ENCODE data around the gene COG7. TPM values are rescaled to one million over a fixed set of nuclear protein-coding genes. Genes with fewer than 3 reads are reported as not detected.
"Not testable (repeated sequence)": the region's sequence is repeated elsewhere in the genome, so short reads cannot be mapped to it uniquely, and the experiment has no call there.

The COG7 gene
- total RNA-seq, 3 donors from 2014 or later, result 25.4 to 40.5 (median 32.6) TPM

GRCh38 chr16:23394141-23394831 is 58.7 kb downstream of the COG7 start:
- intact Hi-C loops (cut with DNase I, micrococcal nuclease), result no loop called here
- no peaks in the 10 kb centered on the region for H3K36me3 ChIP-seq (ENCODE audit: low read depth)
- H3K9me3 ChIP-seq, result no peaks in the 10 kb centered on the region
- peaks cover 5% of the 10 kb centered on the region for H3K4me1 ChIP-seq (ENCODE audit: low read depth)
- DNase-seq (no peak), ATAC-seq (no peak)
- H3K4me3 ChIP-seq, result no peak overlapping the region
- TF ChIP-seq, protein P1, sequence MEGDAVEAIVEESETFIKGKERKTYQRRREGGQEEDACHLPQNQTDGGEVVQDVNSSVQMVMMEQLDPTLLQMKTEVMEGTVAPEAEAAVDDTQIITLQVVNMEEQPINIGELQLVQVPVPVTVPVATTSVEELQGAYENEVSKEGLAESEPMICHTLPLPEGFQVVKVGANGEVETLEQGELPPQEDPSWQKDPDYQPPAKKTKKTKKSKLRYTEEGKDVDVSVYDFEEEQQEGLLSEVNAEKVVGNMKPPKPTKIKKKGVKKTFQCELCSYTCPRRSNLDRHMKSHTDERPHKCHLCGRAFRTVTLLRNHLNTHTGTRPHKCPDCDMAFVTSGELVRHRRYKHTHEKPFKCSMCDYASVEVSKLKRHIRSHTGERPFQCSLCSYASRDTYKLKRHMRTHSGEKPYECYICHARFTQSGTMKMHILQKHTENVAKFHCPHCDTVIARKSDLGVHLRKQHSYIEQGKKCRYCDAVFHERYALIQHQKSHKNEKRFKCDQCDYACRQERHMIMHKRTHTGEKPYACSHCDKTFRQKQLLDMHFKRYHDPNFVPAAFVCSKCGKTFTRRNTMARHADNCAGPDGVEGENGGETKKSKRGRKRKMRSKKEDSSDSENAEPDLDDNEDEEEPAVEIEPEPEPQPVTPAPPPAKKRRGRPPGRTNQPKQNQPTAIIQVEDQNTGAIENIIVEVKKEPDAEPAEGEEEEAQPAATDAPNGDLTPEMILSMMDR (IDR thresholded peaks at IDR 0.05), result no peak

- no peak overlapping the region for H3K4me3 ChIP-seq
- peak in 1 of 3 donors; percentile 19 for DNase-seq
- intact Hi-C loops (cut with DNase I, micrococcal nuclease), result no loop called here
- no peaks in the 10 kb centered on the region for H3K36me3 ChIP-seq (ENCODE audit: low read depth)
- H3K4me1 ChIP-seq (ENCODE audit: low read depth), result peaks cover 5% of the 10 kb centered on the region
- H3K9me3 ChIP-seq, result no peaks in the 10 kb centered on the region
- TF ChIP-seq, protein P1 (IDR thresholded peaks at IDR 0.05), result no peak
- no peak for ATAC-seq
These were observed 60.8 kb downstream of the COG7 start for GRCh38 chr16:23392223-23392600.

DNA sequence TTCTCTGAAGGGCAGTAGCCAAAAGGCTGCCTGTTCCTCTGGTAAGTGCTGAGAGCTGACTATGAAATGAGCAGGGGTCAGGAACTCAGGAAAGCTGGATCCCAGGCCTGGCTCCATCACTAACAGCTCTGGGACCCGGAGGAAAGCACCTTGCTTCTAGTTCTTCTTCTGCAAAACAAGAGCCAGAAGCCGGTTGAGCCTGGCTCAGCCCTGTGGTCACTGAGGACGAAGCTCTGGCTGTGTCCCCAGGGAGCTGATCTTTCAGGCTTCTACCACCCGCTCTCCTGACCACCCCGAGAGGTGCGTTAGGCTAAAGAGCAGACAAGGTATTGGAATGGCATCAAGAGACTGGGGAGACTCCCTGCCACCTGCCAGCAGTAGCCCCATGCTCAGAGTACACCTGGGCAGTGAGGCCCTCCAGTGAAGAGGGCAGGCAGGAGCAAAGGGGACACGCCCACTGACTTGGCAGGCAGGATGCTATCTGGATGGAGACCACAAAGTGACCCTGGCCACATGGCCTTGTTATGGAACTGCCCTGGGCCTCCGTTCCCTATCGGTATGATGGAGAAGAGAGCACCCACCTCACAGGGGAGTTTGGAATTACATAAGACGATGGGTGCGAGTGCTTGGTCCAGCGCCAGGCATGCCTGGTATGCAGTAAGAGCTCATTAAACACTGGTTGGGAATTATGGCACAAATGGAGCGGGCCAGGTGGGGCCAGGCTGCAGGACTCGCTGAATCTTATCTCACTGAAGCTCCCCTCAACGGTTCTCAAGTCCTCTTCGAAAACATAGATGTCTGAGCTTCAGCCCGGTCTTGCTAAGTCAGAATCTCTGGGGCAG is 61.4 kb downstream of the COG7 start:
- peak; percentile 15 for ATAC-seq

GRCh38 chr16:23389936-23390335 is 63.1 kb downstream of the COG7 start:
- H3K4me3 ChIP-seq; intact Hi-C loops (cut with DNase I, micrococcal nuclease); H3K36me3 ChIP-seq (ENCODE audit: low read depth); H3K9me3 ChIP-seq; H3K4me1 ChIP-seq (ENCODE audit: low read depth); ATAC-seq: not testable (repeated sequence)
- DNase-seq, result peak in 1 of 3 donors; percentile 6

More for the DNA sequence above, 61.4 kb downstream of the COG7 start:
- TF ChIP-seq, protein P1 (IDR thresholded peaks at IDR 0.05), result no peak
- Histone ChIP-seq H3K9me3 (no peaks in the 10 kb centered on the region), H3K4me1 (ENCODE audit: low read depth) (peaks cover 5% of the 10 kb centered on the region), H3K36me3 (ENCODE audit: low read depth) (no peaks in the 10 kb centered on the region), H3K4me3 (no peak overlapping the region)
- intact Hi-C loops (cut with DNase I, micrococcal nuclease), result no loop called here
- peak in 1 of 3 donors; percentile 22 for DNase-seq

DNA sequence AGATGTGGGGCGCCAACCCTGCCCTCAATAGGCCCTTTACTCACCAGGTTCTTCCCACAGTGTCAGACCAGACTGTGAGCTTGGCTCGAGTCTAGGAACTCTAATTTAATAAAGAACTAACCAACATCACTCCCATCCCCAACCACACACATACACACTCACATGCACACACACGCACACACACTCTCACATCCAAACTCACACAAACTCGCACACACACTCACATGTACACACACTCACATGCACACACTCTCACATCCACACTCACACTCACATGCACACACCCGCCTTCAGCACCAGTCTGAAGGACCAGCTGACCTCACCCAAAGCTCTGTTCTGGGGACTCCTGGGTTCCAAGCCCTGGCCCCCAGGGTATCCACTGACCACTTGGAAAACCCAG is 63.8 kb downstream of the COG7 start:
- peak in 2 of 3 donors; percentile 16 to 20 for DNase-seq
- TF ChIP-seq, protein P1 (IDR thresholded peaks at IDR 0.05), result no peak
- Histone ChIP-seq H3K4me3 (no peak overlapping the region), H3K36me3 (ENCODE audit: low read depth) (no peaks in the 10 kb centered on the region), H3K4me1 (ENCODE audit: low read depth) (peaks cover 5% of the 10 kb centered on the region), H3K9me3 (no peaks in the 10 kb centered on the region)
- intact Hi-C loops (cut with DNase I, micrococcal nuclease), result no loop called here
- ATAC-seq, result no peak

GRCh38 chr16:23388786-23389185 is 64.2 kb downstream of the COG7 start:
- intact Hi-C loops (cut with DNase I, micrococcal nuclease), result no loop called here
- Histone ChIP-seq H3K36me3 (ENCODE audit: low read depth) (no peaks in the 10 kb centered on the region), H3K4me1 (ENCODE audit: low read depth) (peaks cover 5% of the 10 kb centered on the region), H3K4me3 (no peak overlapping the region), H3K9me3 (no peaks in the 10 kb centered on the region)
- ATAC-seq (no peak), DNase-seq (peak in 1 of 3 donors; percentile 17)
- TF ChIP-seq, protein P1 (IDR thresholded peaks at IDR 0.05), result no peak

Measured in mucosa of descending colon (tissue), 3 donors.